Spinal cord (tissue), 10 donors: Measurements from ENCODE around the gene RUNX1. TPM values are rescaled to one million over a fixed set of nuclear protein-coding genes. Genes with fewer than 3 reads are reported as not detected.

ENCODE experiments used
- DNase-seq, 6 donors: peaks; one replicate each; pipeline versions ENCODE4 v3.0.0 to v3.0.0-alpha.2; 2013 to 2015; ENCODE audit warnings: low spot score in 6 of 6, low read depth in 4 of 6
- H3K27ac ChIP-seq: one replicate; pipeline ENCODE4 v1.5.1; 2013; ENCODE audit warnings: low read depth, low read length, control low read depth
- H3K27me3 ChIP-seq: one replicate; pipeline ENCODE4 v1.6.1; 2013; ENCODE audit warnings: low read length; ENCODE audit not compliant: control insufficient read depth, insufficient read depth
- H3K36me3 ChIP-seq: one replicate; pipeline ENCODE4 v1.6.1; 2013; ENCODE audit warnings: low read length; ENCODE audit not compliant: control insufficient read depth, insufficient read depth
- H3K4me1 ChIP-seq: one replicate; pipeline ENCODE4 v1.6.1; 2013; ENCODE audit warnings: low read length; ENCODE audit not compliant: control insufficient read depth, insufficient read depth
- H3K4me3 ChIP-seq: one replicate; pipeline ENCODE4 v1.5.1; 2013; ENCODE audit warnings: low read depth, low read length, control low read depth
- H3K9me3 ChIP-seq: one replicate; pipeline ENCODE4 v1.6.1; 2013; ENCODE audit warnings: low read length; ENCODE audit not compliant: control insufficient read depth, insufficient read depth
- WGBS: methylation state at CpG from one replicate; pipeline ENCODE4 v1.1.5; 2013; ENCODE audit warnings: missing lambda C conversion rate; ENCODE audit not compliant: insufficient coverage; 5-methylcytosine and 5-hydroxymethylcytosine counted together
- polyA plus RNA-seq, 2 donors: library from polyadenylated mRNA; unstranded; fragments of 120-200 nt; gene quantifications; one replicate each; pipeline ENCODE4 v1.2.1, GENCODE V29; 2013; ENCODE audit not compliant: insufficient read length in 2 of 2
- total RNA-seq, 2 donors: library from RNA; depleted of rRNA in 1 of 2; stranded (reverse); fragments of 120-200 nt in 1 of 2; fragments of >200 nt in 1 of 2; gene quantifications; one replicate each; pipeline versions ENCODE4 v1.2.3 to v1.2.4, GENCODE V29; 2013 to 2014
- donor health status: healthy.

Gene RUNX1
- total and polyA plus RNA-seq, 4 donors = 2.1 to 7.1 (median 3.2) TPM

- peak in 5 of 6 donors; percentile 9 to 85 (median 17) for DNase-seq
- WGBS = 34% methylated on average over 6 of the region's 11 CpGs
Measured at GRCh38 chr21:34936371-34936789, 112.7 kb downstream of the RUNX1 start.

GRCh38 chr21:34935898-34936297, 113.2 kb downstream of the RUNX1 start:
- H3K27ac ChIP-seq = no peak overlapping the region
- H3K9me3 ChIP-seq = no peaks in the 10 kb centered on the region
- H3K36me3 ChIP-seq = no peaks in the 10 kb centered on the region
- WGBS = no CpG with 5 or more reads among the region's 4 CpGs
- H3K4me1 ChIP-seq = peaks cover 3% of the 10 kb centered on the region
- H3K4me3 ChIP-seq = no peak overlapping the region
- no peak for DNase-seq
- H3K27me3 ChIP-seq = no peaks in the 10 kb centered on the region

More at GRCh38 chr21:34936371-34936789, 112.7 kb downstream of the RUNX1 start:
- Histone ChIP-seq H3K36me3 (no peaks in the 10 kb centered on the region), H3K27ac (no peak overlapping the region), H3K4me1 (peaks cover 3% of the 10 kb centered on the region), H3K9me3 (no peaks in the 10 kb centered on the region), H3K27me3 (no peaks in the 10 kb centered on the region), H3K4me3 (no peak overlapping the region)

GRCh38 chr21:34935452-34935851, 113.7 kb downstream of the RUNX1 start:
- no peaks in the 10 kb centered on the region for H3K27me3 ChIP-seq
- H3K4me3 ChIP-seq = no peak overlapping the region
- H3K9me3 ChIP-seq = no peaks in the 10 kb centered on the region
- WGBS = no CpG with 5 or more reads among the region's 1 CpG
- no peak for DNase-seq
- H3K27ac ChIP-seq = no peak overlapping the region
- no peaks in the 10 kb centered on the region for H3K36me3 ChIP-seq
- peaks cover 3% of the 10 kb centered on the region for H3K4me1 ChIP-seq

GRCh38 chr21:34934350-34934749, 114.8 kb downstream of the RUNX1 start:
- H3K27me3 ChIP-seq = no peaks in the 10 kb centered on the region
- DNase-seq = no peak
- H3K4me3 ChIP-seq = no peak overlapping the region

GRCh38 chr21:34933609-34934335, 115.3 kb downstream of the RUNX1 start:
- no peak overlapping the region for H3K27ac ChIP-seq
- H3K36me3 ChIP-seq = no peaks in the 10 kb centered on the region
- H3K4me3 ChIP-seq = no peak overlapping the region
- H3K4me1 ChIP-seq = peaks cover 3% of the 10 kb centered on the region
- H3K9me3 ChIP-seq = no peaks in the 10 kb centered on the region
- WGBS = 90% methylated on average over 2 of the region's 3 CpGs
- no peaks in the 10 kb centered on the region for H3K27me3 ChIP-seq
- DNase-seq = no peak

More at GRCh38 chr21:34934350-34934749, 114.8 kb downstream of the RUNX1 start:
- 100% methylated on average over 1 of the region's 2 CpGs for WGBS
- Histone ChIP-seq H3K36me3 (no peaks in the 10 kb centered on the region), H3K4me1 (peaks cover 3% of the 10 kb centered on the region), H3K9me3 (no peaks in the 10 kb centered on the region), H3K27ac (no peak overlapping the region)

GRCh38 chr21:34932233-34932632, 116.9 kb downstream of the RUNX1 start:
- Histone ChIP-seq H3K27me3 (no peaks in the 10 kb centered on the region), H3K36me3 (no peaks in the 10 kb centered on the region), H3K27ac (no peak overlapping the region), H3K9me3 (no peaks in the 10 kb centered on the region), H3K4me3 (no peak overlapping the region), H3K4me1 (peaks cover 3% of the 10 kb centered on the region)
- no CpG with 5 or more reads among the region's 2 CpGs for WGBS
- no peak for DNase-seq

GRCh38 chr21:34930971-34931370, 118.1 kb downstream of the RUNX1 start:
- Histone ChIP-seq H3K9me3 (no peaks in the 10 kb centered on the region), H3K36me3 (no peaks in the 10 kb centered on the region), H3K4me3 (no peak overlapping the region), H3K4me1 (no peaks in the 10 kb centered on the region), H3K27me3 (no peaks in the 10 kb centered on the region), H3K27ac (no peak overlapping the region)
- no peak for DNase-seq
- no CpG with 5 or more reads among the region's 3 CpGs for WGBS

- no peak overlapping the region for H3K4me3 ChIP-seq
- H3K9me3 ChIP-seq = no peaks in the 10 kb centered on the region
- no CpG with 5 or more reads among the region's 4 CpGs for WGBS
- no peaks in the 10 kb centered on the region for H3K4me1 ChIP-seq
- no peak overlapping the region for H3K27ac ChIP-seq
- no peaks in the 10 kb centered on the region for H3K36me3 ChIP-seq
- no peaks in the 10 kb centered on the region for H3K27me3 ChIP-seq
- no peak for DNase-seq
Measured at GRCh38 chr21:34928637-34929036, 120.5 kb downstream of the RUNX1 start.

GRCh38 chr21:34927992-34928391, 121.1 kb downstream of the RUNX1 start:
- Histone ChIP-seq H3K27me3 (no peaks in the 10 kb centered on the region), H3K4me3 (no peak overlapping the region), H3K27ac (no peak overlapping the region), H3K36me3 (no peaks in the 10 kb centered on the region), H3K4me1 (no peaks in the 10 kb centered on the region), H3K9me3 (no peaks in the 10 kb centered on the region)
- no peak for DNase-seq
- WGBS = no CpG with 5 or more reads among the region's 2 CpGs

- no peaks in the 10 kb centered on the region for H3K4me1 ChIP-seq
- no peak overlapping the region for H3K27ac ChIP-seq
- H3K9me3 ChIP-seq = no peaks in the 10 kb centered on the region
- no peaks in the 10 kb centered on the region for H3K27me3 ChIP-seq
- H3K36me3 ChIP-seq = no peaks in the 10 kb centered on the region
- H3K4me3 ChIP-seq = no peak overlapping the region
- WGBS = 76% methylated on average over 2 of the region's 6 CpGs
- DNase-seq = no peak
Measured at GRCh38 chr21:34926803-34927467, 122.2 kb downstream of the RUNX1 start.
